Stimulated activated CD8-positive, alpha-beta memory T cell treated with anti-CD3 and anti-CD28 coated beads, Interleukin-15, amount 100 ng/mL, for 4 hours (primary cell): ENCODE results near the gene CLTCL1.

Source experiments
- DNase-seq, 2 donors: peaks; one replicate each; pipeline ENCODE4 v3.0.0-alpha.2; 2020; ENCODE audit warnings: low read depth in 2 of 2

The CLTCL1 gene

DNA sequence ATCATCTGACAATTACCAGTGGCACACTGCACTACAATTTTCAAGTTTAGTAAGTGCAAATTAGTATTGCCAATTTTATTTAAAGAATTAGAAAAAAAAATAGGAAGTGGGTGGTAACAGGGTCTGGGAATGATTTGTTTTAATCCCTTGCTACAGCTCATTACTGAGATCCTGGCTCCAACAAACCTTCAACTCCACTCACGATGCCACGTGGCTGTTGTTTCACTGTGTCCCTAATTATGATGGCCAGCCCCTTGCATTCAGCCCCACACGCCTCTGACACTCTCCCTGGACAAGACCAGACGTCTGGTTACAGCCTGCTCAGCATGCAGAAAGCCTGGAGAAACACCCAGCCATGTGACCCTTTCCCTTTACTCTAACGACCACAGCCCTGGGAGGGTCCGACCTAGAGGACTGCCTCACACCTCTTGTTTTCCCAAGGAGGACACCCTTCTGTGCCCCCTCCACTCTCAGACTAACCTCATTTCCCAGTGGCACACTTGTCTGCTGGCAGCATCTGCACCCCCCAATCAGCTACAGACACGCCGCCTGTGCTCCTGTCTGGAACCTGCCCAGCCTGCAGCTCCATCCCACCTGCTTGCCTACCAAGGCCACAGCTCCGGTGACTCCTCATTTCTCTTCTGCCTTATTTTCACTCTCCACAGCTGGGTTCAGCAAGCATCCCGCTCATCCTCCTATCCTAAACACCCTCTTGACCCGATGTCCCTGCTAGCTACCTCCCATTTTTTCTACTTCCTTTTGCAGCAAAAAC, 94.5 kb downstream of the CLTCL1 start:
- no peak for DNase-seq

DNA sequence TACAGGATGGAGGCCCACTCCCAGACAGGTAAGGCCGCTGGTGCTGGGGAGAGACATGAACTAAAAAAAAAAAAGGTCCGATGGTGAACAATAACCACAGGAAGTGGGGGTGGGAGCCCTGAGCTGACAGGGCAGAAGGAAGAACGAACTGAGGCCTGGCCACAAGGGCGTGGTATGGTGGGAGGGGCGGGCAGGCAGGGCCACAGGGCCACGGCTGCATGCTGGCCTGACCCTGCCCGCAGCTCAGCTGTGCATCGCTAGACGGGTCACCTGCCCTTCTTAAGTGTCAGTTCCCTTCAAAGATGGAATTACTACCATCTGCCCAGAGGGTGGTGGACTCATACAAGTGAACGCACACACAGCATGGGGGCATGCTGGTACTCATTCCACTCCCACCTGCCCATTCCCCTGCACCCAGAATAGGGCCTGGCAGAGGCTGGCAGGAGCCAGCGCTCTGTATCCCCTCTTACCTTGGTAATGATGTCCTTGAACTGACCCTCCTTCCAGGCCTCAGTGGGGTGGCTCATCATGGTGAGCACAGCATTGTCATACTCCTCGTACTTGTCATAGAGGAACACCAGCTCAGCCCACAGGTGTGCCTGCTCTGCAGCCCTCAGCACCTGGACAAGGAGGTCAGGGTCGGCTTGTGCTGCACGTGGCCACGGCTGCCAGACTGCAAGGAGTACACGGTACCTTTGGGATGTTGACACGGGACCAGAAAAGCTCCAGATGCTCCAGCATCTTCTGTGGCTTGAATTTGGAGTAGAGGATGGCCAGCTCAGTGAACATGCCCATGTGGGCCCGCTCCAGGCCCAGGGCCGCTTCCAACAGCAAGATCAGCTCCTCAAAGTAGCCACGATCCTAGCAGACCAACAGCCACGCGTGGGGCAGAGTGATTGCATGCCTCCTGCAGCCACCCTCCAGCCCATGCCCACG, 95.5 kb downstream of the CLTCL1 start:
- DNase-seq = no peak

DNA sequence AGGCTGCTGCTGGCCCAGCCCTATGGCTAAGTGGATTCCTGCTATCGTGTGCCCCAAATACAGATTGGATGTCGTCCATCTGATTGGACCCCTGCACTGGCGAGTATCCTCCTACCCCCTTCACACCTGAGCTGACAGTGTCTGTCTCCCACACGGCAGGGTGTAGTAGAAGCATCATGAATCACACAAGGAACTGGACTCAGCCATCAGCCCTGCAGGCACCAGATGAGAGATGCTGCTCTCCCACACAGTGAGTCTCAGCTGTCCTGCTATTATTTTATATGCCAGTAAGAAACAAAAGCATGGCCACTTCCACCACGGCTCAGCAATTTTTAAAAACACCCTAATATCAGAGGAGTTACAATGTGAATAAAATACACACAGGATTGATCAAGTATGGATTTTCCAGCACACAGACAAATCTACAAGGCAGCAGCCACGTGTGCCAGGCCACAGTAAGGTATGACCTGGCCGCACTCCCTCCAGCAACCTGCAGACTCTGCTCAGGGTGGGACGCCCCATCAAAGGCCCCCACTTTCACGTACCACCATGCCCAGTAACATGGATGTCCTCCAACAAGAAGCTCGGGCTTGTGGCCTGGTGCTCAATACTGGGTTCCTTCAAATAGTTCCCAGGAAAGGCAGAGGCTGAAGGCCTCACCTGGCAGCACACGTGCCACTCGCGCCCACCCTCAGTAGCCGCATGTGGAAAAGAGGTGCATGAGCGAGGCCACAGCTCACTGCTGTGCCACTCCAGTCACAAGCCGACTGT, 96.6 kb downstream of the CLTCL1 start:
- DNase-seq = no peak

DNA sequence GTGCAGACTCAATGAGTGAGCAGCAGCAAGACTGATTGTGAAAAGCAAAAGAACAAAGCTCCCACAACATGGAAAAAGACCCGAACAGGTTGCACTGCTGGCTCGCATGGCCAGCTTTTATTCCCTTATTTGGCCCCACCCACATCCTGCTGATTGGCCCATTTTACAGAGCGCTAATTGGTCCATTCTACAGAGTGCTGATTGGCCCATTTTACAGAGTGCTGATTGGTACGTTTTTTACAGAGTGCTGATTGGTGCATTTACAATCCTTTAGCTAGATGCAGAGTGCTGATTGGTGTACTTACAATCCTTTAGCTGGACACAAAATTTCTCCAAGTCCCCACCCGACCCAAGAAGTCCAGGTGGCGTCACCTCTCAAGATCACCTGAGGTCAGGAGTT, 97.6 kb downstream of the CLTCL1 start:
- DNase-seq = no peak

DNA sequence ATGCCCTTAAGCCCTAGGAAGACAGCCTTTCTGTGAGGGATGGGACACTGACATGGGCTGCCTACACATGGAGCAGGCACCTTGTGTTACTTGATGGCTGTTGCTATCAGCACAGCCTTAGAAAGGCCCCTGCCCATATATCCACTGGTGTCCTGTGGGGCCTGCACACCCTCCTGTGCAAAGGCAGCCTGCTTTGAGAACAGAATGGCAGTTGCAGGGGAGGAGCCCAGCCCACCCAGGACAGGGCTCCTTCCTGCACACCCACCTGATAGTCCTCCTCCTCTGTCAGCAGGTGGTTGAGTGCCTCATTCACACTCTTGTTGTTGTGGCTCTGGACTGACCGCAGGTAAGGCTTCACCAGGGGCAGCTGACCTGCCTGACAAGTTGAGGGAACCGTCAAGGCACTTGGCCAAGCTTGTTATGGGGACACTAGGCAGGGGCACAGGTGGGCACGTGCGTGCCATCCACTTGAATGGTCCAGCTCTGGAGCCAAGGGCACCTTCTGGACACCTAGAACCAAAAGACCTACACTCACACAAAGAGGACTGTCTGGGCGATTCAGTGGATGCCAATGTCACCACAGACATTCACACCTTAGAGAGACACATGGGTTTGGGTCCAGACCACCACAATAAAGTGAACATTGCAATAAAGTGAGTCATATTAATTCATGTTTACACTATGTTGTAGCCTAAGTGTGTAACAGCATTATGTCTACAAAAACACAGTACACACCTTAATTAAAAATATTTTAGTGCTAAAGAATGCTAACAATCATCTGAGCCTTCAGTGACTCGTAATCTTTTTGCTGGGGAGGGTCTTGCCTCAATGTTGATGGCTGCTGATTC, 103.6 kb downstream of the CLTCL1 start:
- no peak for DNase-seq

DNA sequence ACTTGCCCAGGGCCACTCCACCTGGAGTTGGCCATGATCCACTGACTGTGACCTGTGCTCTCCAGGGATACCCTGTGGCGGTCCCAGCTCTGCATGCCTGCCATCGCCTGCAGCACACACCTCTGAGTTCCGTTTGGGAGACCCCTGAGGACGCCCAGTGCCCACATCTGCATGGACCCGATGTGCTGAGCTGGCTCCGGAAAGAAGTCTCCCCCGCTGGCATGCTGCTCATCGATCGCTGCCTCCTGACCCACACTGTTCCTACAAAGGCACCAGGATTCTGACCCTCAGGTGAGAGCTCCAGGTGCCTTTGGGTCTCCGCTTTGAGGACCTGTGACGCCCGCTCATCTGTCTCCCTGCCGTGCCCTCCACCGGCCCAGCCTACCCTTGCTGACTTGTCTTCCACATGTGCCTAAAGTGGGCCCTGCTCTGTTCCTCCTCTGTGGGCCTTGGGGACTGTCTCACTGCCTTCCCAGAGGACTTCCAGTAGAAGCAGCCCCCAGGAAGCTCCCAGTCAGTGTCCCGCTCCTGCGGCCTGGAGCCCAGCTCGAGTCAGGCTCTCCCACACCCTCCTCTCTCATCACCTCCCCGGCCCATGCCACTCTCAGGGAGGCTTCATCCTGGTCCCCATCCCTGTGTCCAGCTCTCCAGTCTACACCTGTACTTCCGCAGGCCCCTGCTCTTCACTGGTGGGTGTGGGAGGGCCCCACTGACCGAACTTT, 107.1 kb downstream of the CLTCL1 start:
- no peak for DNase-seq

DNA sequence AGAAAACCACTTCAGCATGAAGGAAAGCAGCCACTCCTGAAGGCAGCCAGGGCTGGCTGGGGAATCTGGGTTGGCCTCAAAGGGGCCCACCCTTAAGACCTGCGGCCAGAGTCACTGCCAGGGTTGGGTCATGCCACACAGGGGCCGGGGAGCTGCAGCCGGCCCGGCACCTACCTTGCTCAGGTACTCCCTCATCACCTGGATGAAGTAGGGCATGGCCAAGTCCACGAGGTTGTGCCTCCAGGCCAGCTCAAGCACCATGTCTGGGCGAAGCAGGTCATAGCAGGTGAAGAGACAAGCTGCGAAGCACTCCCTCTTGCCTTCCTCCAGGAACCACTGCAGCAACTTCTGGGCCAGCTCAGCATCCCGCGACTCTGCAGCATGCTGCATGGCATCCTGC, 108.3 kb downstream of the CLTCL1 start:
- DNase-seq = no peak

DNA sequence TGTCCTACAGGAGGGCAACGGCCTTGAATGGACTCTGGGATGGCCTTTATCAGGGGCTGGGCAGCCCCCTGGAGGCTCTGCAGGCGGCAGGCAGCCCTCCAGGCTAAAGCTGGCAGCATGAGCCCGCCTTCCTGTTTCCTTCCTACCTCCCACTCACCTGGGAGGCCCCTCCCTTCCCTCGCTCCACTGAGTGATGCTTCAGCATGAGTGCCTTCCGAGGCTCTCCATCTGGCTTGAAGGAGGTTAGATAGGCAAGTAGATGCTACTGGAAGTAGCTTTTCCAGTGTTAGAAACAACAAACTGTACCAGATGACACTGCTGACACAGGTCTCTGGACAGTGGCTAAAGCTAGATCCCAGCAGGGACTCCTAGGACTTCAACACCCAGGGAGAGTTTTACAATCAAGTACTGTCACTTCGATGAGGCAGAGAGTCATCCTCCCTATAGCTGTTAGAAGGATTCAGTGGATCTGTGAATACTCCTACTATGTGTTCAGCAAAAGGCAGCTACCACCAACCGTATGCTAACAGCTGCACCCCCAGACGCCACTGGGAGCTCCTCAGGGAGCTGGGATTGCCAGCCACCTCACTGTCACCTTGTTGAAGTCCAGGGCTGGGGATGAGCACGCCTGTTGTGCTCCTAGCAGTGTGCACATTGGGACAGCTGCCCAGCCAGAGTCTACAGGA, 108.9 kb downstream of the CLTCL1 start:
- no peak for DNase-seq

DNA sequence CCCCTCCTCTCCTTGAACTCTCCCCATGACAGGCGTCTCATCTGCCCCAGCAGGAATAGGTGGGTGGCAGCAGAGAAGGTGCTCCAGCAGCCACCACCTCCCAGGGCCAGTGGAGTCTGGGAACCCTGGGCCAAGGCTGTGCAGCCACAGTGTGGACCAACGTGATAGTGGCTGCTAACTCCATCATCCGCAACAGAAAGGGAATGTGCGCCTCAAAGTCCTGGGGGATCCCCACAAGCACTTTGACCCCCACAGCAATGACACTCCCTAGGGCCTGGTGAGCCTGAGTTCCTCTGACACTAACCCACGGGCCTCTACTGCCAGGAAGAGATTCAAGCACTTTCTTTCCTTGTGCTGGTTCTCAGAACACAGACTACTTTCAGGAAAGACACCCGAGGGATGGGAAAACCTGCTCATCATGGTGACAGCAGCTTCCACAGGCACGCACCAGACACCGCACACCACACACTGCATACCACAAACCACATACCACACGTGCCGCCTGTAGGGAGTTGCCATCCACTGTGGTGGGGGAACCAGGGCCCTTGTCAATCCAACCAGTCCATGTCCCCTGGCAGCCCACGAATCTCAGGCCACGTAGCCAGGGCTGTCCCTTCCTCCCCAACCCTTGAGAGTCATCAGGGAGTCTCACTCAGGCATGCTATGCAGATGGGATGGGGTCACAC, 109.6 kb downstream of the CLTCL1 start:
- no peak for DNase-seq

DNA sequence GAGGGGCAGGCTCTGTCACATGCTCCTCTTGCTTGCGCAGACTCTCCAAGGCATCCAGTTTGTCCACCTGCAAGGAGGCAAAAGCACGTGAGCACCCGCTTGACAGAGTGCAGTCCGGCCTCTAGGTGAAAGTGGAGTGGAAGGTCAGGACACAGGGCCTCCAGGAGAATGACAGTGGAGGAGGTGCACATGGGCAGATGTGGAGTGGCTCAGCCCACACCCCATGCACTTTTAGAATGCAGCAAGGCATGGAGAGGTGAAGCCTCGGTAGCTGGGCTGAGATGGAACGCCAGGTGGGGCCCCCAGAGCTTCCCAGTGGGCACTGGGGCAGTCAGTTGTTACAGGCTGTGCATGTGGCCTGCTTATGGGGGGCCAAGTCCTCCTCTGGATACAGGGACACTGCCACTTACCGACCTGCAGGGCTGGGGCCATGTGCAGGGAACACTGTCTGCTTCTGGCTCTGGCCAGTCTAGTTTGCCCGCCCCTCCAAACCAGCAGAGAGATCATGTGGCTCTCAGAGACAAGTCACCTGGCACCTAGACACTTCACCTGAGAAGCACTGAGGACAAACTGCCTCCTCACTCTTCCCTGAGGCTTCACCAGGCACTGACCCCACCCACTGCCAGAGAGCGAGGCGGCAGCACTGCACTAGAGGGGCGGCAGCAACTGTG, 110.6 kb downstream of the CLTCL1 start:
- DNase-seq = no peak

DNA sequence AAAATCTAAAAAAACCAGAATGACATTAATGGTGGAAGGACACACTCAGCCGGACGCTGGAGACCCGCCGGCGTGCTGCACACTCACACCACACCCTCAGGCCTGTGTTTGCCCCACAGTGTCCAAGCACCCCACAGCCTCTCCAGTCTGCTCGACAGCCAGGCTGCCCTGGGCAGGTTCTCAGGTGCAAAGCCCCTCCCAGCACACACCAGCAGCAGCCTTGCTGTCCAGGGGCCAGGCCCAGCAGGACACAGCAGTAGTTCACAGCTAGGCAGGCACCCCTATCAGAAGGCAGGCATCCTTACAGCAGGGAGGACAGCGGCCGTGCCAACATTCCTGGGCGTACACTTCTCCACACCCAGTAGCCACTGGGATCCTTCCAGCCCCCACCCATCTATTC, 111.3 kb downstream of the CLTCL1 start:
- no peak for DNase-seq

DNA sequence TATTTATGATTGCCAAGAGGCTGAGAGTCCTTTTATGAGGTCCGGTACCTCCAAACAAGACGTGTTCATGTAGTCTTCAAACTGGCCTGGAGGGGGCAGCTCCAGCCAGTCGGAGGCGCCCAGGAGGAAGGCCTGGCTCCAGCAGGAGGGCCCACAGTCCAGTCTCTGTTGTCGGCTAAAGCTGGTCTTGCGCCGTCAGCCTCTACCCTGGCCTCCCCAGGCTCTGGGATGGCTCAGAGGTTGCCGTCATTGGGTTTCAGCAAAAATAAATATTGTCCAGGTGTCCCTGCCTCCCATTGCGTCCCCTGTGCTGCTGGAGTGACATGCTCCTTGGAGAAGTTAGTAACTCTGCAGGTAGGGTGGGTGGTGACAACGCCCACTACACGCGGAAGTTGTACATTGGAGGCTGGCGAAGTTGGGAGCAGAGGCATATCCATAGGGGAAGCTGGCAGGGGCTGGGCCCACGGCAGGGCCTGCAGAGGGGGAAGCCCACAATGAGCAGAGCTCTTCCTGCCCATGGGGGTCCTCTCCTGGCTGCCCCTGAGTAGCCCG, 111.9 kb downstream of the CLTCL1 start:
- no peak for DNase-seq

DNA sequence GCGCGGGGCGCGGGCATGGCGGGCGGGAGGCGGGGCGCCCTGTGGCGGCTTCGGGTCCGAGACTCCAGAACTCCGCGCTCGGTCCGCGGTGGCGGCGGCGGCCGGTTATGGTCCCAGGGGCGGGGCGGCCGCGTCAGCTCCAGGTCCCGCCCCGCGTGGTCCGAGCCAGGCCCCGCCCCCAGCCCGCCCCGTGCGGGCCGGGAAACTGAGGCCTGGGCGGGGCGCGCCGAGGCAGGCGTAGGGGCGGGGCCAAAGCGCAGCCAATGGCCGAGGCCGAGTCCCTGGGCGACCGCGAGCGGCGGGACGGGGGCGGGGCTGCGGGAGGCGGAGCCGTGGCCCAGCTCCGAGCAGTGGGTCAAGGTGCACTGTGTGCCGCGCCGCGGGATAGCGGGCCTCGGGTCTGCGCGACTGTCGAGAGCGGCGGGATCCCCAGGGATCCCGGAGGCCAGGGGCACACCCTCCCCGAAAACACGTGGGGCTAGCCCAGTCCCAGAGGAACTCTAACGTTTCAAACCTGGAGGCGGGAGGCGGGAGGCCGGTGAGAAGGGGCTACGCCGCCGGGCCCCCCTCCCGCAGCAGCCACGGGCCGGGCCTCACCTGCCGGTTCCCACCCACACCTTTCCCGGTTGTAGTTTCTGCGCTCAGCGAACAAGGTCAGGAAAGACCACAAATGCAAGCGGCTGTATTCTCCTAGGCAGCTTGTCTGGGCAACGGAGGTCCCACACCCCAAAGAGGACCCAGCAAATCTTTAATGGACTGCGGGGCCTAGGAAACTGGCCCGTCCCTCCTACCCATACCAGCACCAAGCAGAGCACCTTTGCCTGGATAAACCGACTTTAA, 112.6 kb downstream of the CLTCL1 start, which contains the start of gene SLC25A1:
Gene SLC25A1, minus strand, starts transcription at position 80 of the 840 bp plus-strand sequence. Its CDS starts 63 bp downstream, at position 17.
- peak; percentile 64 to 74 for DNase-seq

DNA sequence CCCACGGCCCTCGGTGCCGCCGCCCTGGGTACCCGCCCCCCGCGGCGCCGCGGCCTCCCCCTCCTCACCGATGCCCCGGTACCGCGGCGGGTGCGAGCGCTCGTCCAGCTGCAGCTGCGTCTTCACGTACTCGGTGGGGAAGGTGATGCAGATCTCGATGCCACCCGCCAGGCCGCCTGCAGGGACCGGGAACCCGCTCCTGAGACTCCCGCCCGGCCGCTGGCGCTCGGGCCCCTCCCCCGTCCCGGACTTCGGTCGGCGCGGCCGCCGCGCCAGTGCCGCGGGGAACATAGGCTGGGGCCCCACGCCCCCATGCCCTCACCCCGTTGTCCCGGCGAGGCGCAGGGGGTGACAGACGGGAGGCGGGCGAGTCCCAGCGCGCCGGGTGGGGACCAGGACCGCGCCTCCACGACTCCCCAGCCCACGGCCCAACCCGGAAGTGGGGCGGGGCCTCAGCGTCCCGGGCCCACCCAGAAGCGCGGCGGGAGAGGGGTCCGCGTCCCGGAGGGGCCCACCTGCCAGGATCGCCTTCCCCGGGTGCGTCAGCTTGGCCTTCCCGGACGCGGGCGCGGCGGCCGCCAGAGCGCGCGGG, 113.4 kb downstream of the CLTCL1 start:
- DNase-seq = peak; percentile 22 to 42

DNA sequence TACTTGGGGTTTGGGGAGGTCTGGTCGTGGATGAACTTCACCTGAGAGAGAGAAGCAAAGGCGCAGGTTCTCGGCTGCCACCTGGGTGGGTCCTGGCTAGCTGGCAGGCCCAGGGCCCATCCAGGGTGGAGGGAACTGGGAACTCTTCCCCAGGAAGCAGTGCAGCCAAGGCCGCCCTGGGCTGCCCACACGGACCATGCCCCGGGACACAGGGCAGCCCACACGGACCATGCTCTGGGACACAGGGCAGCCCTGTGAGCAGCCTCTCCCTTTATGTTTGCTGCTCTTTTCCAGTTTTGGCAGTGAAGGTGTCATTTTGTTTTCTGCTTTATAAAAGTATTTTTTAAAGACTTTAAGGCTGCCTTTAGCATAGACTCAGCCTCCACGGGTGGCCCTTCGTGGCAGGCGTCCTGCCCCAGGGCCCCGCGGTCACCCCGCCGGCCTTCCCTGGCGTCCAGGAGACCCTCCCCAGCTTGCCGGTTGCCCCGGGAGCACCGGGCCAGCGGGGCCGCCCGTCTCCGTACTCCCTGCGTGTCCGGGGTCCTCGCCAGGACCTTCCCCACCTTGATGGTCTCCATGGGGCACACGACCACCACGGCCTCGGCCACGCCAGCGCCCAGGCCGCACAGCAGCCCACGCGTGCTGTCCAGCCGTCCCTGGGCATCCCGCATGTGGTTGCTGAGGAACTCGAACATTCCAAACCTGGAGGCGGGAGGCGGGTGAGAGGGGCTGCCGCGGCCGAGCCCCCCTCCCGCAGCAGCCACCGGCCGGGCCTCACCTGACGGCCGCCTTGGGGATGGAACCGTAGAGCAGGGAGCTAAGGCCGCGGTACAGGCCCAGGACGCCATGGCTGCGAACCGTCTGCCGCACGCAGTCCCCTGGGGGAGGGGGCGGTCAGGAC, 114.1 kb downstream of the CLTCL1 start:
- no peak for DNase-seq

DNA sequence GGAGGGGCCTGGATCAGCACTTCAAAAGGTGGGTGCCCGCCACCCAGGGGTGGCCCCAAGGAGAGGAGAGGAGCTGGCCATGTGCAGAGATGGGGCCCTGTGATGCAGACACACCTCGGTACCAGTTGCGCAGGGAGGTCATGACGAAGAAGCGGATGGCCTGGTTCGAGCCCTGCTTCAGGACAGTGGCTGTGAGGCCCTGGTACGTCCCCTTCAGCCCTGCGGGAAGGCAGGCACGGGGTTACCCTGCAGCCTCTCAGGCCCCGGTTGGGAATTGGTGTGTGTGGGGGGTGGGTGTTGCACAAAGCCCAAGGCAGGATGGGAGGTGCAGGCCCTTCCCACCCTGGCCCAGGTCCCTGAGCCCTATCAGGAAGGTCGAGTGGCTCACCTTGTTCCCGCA, 114.8 kb downstream of the CLTCL1 start:
- no peak for DNase-seq
